GM21423 (cell line): ENCODE data around the gene OR6S1.
"Not testable (repeated sequence)": the region's sequence is repeated elsewhere in the genome, so short reads cannot be mapped to it uniquely, and the experiment has no call there.

Source experiments
- ATAC-seq: cut with Tn5 transposase; IDR thresholded peaks from one replicate; pipeline ENCODE4 v1.9.1; 2021; ENCODE audit warnings: mild to moderate bottlenecking, moderate library complexity; ENCODE audit not compliant: unreplicated experiment

The OR6S1 gene

GRCh38 chr14:20612403-20612802, 29.1 kb downstream of the OR6S1 start:
- ATAC-seq: peak; percentile 18

- ATAC-seq: no peak
These were observed 30.2 kb downstream of the OR6S1 start for GRCh38 chr14:20611277-20611676.

GRCh38 chr14:20610002-20610765, 31.3 kb downstream of the OR6S1 start:
- no peak for ATAC-seq

GRCh38 chr14:20609215-20610001, 32.1 kb downstream of the OR6S1 start:
- ATAC-seq: peak; percentile 20

- no peak for ATAC-seq
These were observed 32.9 kb downstream of the OR6S1 start for GRCh38 chr14:20608383-20609110.

GRCh38 chr14:20607617-20608016, 33.9 kb downstream of the OR6S1 start:
- ATAC-seq: no peak

GRCh38 chr14:20606902-20607242, 34.6 kb downstream of the OR6S1 start:
- no peak for ATAC-seq

GRCh38 chr14:20606190-20606901, 35.1 kb downstream of the OR6S1 start:
- ATAC-seq: no peak

- no peak for ATAC-seq
These were observed 37.4 kb downstream of the OR6S1 start for GRCh38 chr14:20603813-20604690.

GRCh38 chr14:20602583-20602982, 38.9 kb downstream of the OR6S1 start:
- ATAC-seq: no peak

- no peak for ATAC-seq
These were observed 40.0 kb downstream of the OR6S1 start for GRCh38 chr14:20601522-20601921.

- no peak for ATAC-seq
These were observed 44.4 kb downstream of the OR6S1 start for GRCh38 chr14:20597108-20597507.

GRCh38 chr14:20595726-20596125, 45.8 kb downstream of the OR6S1 start:
- ATAC-seq: not testable (repeated sequence)

- ATAC-seq: no peak
These were observed 48.9 kb downstream of the OR6S1 start for GRCh38 chr14:20592574-20592973.

- no peak for ATAC-seq
These were observed 50.3 kb downstream of the OR6S1 start, which contains the start of gene RNASE12 for GRCh38 chr14:20591235-20591634. RNASE12 (minus strand) TSS chr14:20591376; CDS start chr14:20590723, 653 bp downstream.
